CD4-positive, alpha-beta memory T cell (primary cell): ENCODE data around the gene CHST5. TPM values are rescaled to one million over a fixed set of nuclear protein-coding genes. Genes with fewer than 3 reads are reported as not detected.
A peak's percentile ranks its signal among the peaks of the same experiment; 100 is the strongest.
"Not testable (repeated sequence)": the region's sequence is repeated elsewhere in the genome, so short reads cannot be mapped to it uniquely, and the experiment has no call there.

Experiments
- CTCF ChIA-PET: fragments of 350-600 bp; sonication (Branson Sonifier 250); formaldehyde crosslinking; loops from one replicate; lab custom pipeline; 2021; ENCODE audit warnings: inconsistent platforms; ENCODE audit not compliant: partially characterized antibody; lab: Charles Lee
- POLR2A ChIA-PET: fragments of 350-600 bp; sonication (Branson Sonifier 250); formaldehyde crosslinking; loops from one replicate; lab custom pipeline; 2021; ENCODE audit not compliant: partially characterized antibody; lab: Charles Lee
- DNase-seq, 5 donors: peaks; one replicate each; pipeline versions ENCODE4 v3.0.0 to v3.0.0-alpha.2; 2020 to 2022; ENCODE audit warnings: mixed read lengths in 1 of 5
- H3K27ac ChIP-seq: one replicate; pipeline ENCODE4 v1.7.0; 2013; ENCODE audit warnings: low read depth, low read length
- H3K27me3 ChIP-seq: 2 replicates; pipeline ENCODE4 v1.7.0; 2013; ENCODE audit warnings: mild to moderate bottlenecking, low read length, moderate library complexity; ENCODE audit not compliant: insufficient read depth
- H3K36me3 ChIP-seq: 2 replicates; pipeline ENCODE4 v1.7.0; 2013; ENCODE audit warnings: mild to moderate bottlenecking, low read length, moderate library complexity; ENCODE audit not compliant: insufficient read depth
- H3K4me1 ChIP-seq: 2 replicates; pipeline ENCODE4 v1.7.0; 2013; ENCODE audit warnings: mild to moderate bottlenecking, low read length, moderate library complexity; ENCODE audit not compliant: insufficient read depth
- H3K4me3 ChIP-seq, 2 donors: one replicate each; pipeline ENCODE4 v1.7.0; 2013; ENCODE audit warnings: low read length in 2 of 2, mild to moderate bottlenecking in 1 of 2
- H3K9me3 ChIP-seq, 2 donors: one replicate each; pipeline ENCODE4 v1.7.0; 2013; ENCODE audit warnings: low read length in 2 of 2, control low read depth in 1 of 2; ENCODE audit not compliant: control insufficient read depth in 1 of 2
- H3K27ac Mint-ChIP-seq, 7 donors: one replicate each; pipeline ENCODE4 v1.8.0; 2020 to 2021; ENCODE audit warnings: mixed read lengths in 7 of 7, mild to moderate bottlenecking in 6 of 7, inconsistent platforms in 3 of 7, moderate library complexity in 3 of 7
- H3K27me3 Mint-ChIP-seq, 2 donors: one replicate each; pipeline ENCODE4 v1.8.0; 2020 to 2021; ENCODE audit warnings: mixed read lengths in 2 of 2
- H3K36me3 Mint-ChIP-seq, 2 donors: one replicate each; pipeline ENCODE4 v1.8.0; 2020 to 2021; ENCODE audit warnings: mixed read lengths in 2 of 2, inconsistent platforms in 1 of 2, mild to moderate bottlenecking in 1 of 2
- H3K4me1 Mint-ChIP-seq, 4 donors: one replicate each; pipeline ENCODE4 v1.8.0; 2020 to 2021; ENCODE audit warnings: mixed read lengths in 4 of 4, mild to moderate bottlenecking in 1 of 4
- H3K4me3 Mint-ChIP-seq, 8 donors: one replicate each; pipeline ENCODE4 v1.8.0; 2020 to 2021; ENCODE audit warnings: mixed read lengths in 8 of 8, mild to moderate bottlenecking in 7 of 8, moderate library complexity in 6 of 8, inconsistent platforms in 3 of 8
- H3K9me3 Mint-ChIP-seq, 8 donors: one replicate each; pipeline ENCODE4 v1.8.0; 2020 to 2021; ENCODE audit warnings: mixed read lengths in 8 of 8, mild to moderate bottlenecking in 5 of 8, inconsistent platforms in 3 of 8, moderate library complexity in 1 of 8
- intact Hi-C: fragments of 100-400 bp; cut with micrococcal nuclease; formaldehyde crosslinking; loops from one replicate; pipeline ENCODE4 v1.15.1; 2023
- polyA plus RNA-seq, 2 donors: library from polyadenylated mRNA; unstranded; fragments of 300-500 nt; fragmentation: Illumina TruSeq; gene quantifications; one replicate each; pipeline ENCODE4 v1.2.3, GENCODE V29; 2021
- total RNA-seq, 2 experiments: library from RNA; stranded (reverse); gene quantifications; one replicate each; pipeline ENCODE4 v1.2.3, GENCODE V29; 2021

The CHST5 gene
- total and polyA plus RNA-seq, 4 experiments from 2014 or later = not detected

DNA sequence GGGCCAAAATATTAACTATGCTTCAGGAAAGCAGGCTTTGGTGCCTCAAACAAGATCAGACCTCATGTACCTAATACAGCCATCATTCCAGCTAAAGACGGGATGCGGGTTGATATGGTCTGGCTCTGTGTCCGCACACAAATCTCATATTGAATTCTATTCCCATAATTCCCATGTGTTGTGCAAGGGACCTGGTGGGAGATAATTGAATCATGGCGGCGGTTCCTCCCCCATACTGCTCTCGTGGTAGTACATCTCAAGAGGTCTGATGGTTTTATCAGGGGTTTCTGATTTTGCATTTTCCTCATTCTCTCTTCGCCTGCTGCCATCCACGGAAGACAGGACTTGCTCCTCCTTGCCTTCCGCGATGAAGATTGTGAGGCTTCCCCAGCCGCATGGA lies 21.6 kb downstream of the CHST5 start:
- no peak overlapping the region for H3K27ac Mint-ChIP-seq

DNA sequence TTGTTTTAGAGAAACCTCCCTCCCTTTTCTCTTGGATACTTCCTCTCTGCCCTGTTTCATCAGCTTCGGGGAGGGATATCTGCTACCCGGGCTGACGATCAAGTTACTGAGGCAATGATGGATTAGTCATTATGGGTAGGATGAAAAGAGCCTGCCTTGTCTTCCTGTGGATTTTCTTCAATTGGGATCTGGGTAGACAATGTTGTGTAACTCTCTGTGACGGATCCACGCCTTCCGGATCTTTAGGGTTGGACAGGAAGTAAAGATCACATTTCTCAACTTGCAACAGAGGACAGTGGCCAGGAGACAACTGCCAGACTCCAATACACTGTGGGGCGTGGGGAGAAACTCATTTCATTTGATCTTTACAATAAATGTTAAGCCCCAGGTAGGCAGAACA lies 29.3 kb downstream of the CHST5 start:
- Histone ChIP-seq H3K9me3 (no peaks in the 10 kb centered on the region), H3K27me3 (no peaks in the 10 kb centered on the region), H3K4me1 (no peaks in the 10 kb centered on the region), H3K36me3 (no peaks in the 10 kb centered on the region), H3K4me3 (no peak overlapping the region), H3K27ac (no peak overlapping the region)
- H3K4me1 Mint-ChIP-seq = no peaks in the 10 kb centered on the region
- peaks cover 10 to 17% of the 10 kb centered on the region in 2 donors for H3K27me3 Mint-ChIP-seq
- no peak overlapping the region for H3K4me3 Mint-ChIP-seq
- no peaks in the 10 kb centered on the region for H3K9me3 Mint-ChIP-seq
- DNase-seq = no peak
- no peaks in the 10 kb centered on the region for H3K36me3 Mint-ChIP-seq
- no peak overlapping the region for H3K27ac Mint-ChIP-seq
- ChIA-PET CTCF (interaction anchor here (0.7 kb wide), 1 partner anchor 10 kb away, joined by 5 read pairs; no protein-coding TSS in a partner anchor), POLR2A (no interaction called here)
- intact Hi-C loops = no loop called here

More for the DNA sequence above, 21.6 kb downstream of the CHST5 start:
- Histone ChIP-seq H3K27ac (no peak overlapping the region), H3K27me3 (no peaks in the 10 kb centered on the region), H3K36me3 (no peaks in the 10 kb centered on the region), H3K4me3 (no peak overlapping the region), H3K4me1 (peaks cover 8% of the 10 kb centered on the region), H3K9me3 (no peaks in the 10 kb centered on the region)
- Mint-ChIP-seq H3K27me3 (no peaks in the 10 kb centered on the region), H3K36me3 (peaks cover 0 to 2% of the 10 kb centered on the region in 2 donors), H3K4me3 (no peak overlapping the region), H3K4me1 (peaks cover 9 to 21% (median 15%) of the 10 kb centered on the region in 4 donors), H3K9me3 (peaks cover 0 to 3% (median 0%) of the 10 kb centered on the region in 8 donors)
- POLR2A ChIA-PET = no interaction called here
- no peak for DNase-seq
- CTCF ChIA-PET = no interaction called here
- intact Hi-C loops = no loop called here

DNA sequence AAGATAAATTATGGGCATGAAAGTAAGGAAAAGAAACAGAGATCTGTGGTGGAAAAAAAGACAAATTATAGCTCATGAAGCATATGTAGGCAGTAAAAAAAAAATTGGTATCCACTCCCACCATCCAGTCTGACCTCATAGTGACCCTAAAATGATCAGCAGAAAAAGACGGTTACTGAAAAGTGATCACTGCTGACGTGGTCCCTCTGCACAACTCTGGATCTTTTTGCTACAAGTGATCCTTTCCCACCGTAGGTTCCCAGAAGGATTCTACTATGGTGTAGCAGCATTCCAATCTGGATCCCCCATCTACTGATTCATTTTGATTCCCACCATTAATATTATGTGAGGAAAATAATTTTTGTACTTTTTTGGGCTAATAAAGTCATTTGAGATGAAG lies 29.8 kb downstream of the CHST5 start:
- no peaks in the 10 kb centered on the region for H3K36me3 Mint-ChIP-seq
- H3K9me3 Mint-ChIP-seq = no peaks in the 10 kb centered on the region
- Histone ChIP-seq H3K4me1 (no peaks in the 10 kb centered on the region), H3K36me3 (no peaks in the 10 kb centered on the region), H3K27me3 (no peaks in the 10 kb centered on the region), H3K27ac (no peak overlapping the region), H3K9me3 (no peaks in the 10 kb centered on the region), H3K4me3 (no peak overlapping the region)
- intact Hi-C loops = no loop called here
- H3K27me3 Mint-ChIP-seq = peaks cover 10 to 17% of the 10 kb centered on the region in 2 donors
- ChIA-PET POLR2A (no interaction called here), CTCF (interaction anchor here (0.7 to 1.1 kb wide), 2 partner anchors 9 to 258 kb away, joined by 3 to 5 read pairs; no protein-coding TSS in a partner anchor)
- H3K4me1 Mint-ChIP-seq = no peaks in the 10 kb centered on the region
- H3K4me3 Mint-ChIP-seq = no peak overlapping the region
- H3K27ac Mint-ChIP-seq = no peak overlapping the region
- no peak for DNase-seq

DNA sequence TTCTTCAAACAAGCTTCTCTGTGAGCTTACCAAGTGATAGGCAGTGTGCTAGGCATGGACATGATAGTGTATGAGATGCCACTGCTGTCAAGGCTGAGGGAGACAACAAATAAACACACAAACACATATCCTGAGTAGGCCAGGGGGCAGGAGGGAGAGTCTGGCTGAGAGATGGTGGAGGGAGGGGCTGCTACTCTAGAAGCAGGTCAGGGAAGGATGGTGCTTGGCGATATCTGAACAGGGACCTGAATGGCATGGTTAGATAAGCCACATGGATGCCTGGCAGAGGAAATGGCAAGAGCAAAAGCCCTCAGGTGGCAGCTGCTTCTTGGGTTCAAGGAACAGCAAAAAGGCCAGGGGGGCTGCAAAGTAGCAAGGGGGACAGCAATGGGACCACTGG lies 32.1 kb downstream of the CHST5 start:
- peak overlapping the region in 1 of 7 donors; percentile 57 for H3K27ac Mint-ChIP-seq

DNA sequence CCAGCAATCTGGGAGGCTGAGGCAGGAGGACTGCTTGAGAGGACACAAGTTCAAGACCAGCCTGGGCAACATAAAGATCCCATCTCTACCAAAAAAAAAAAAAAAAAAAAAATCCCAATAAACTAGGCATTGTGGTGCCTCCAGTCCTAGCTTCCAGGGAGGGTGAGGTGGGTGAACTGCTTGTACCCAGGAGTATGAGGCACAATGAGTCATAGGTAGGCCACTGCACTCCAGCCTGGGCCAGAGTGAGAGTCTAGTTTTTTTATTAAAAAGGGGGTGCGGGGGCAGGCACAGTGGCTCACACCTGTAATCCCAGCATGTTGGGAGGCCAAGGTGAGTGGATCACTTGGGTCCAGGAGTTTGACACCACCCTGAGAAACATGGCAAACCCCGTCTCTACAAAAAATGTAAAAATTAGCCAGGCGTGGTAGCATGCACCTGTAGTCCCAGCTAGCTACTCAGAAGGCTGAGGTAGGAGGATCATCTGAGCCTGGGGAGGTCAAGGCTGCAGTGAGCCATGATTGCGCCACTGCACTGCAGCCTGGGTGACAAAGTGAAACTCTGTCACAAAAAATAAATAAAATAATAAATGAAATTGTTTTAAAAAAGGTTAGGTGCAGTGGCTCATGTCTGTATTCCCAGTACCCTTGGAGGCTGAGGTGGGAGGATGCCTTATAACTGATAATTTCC lies 32.8 kb downstream of the CHST5 start:
- H3K4me1 ChIP-seq = no peaks in the 10 kb centered on the region
- no peaks in the 10 kb centered on the region for H3K27me3 ChIP-seq
- no peaks in the 10 kb centered on the region for H3K36me3 ChIP-seq
- no peaks in the 10 kb centered on the region for H3K9me3 ChIP-seq
- CTCF ChIA-PET = interaction anchor here (0.8 to 1.6 kb wide), 3 partner anchors 14 to 31 kb away, joined by 4 to 6 read pairs (median 5); no protein-coding TSS in a partner anchor
- no peak overlapping the region for H3K4me3 ChIP-seq
- Mint-ChIP-seq H3K36me3 (no peaks in the 10 kb centered on the region), H3K27ac (no peak overlapping the region), H3K4me3 (no peak overlapping the region), H3K9me3 (no peaks in the 10 kb centered on the region), H3K27me3 (peaks cover 10 to 16% of the 10 kb centered on the region in 2 donors), H3K4me1 (no peaks in the 10 kb centered on the region)
- POLR2A ChIA-PET = no interaction called here
- no peak for DNase-seq
- no peak overlapping the region for H3K27ac ChIP-seq
- intact Hi-C loops = no loop called here

More for the DNA sequence above, 32.1 kb downstream of the CHST5 start:
- CTCF ChIA-PET = interaction anchor here (0.6 to 0.8 kb wide), 2 partner anchors 14 to 37 kb away, joined by 5 to 7 read pairs; no protein-coding TSS in a partner anchor
- Mint-ChIP-seq H3K9me3 (no peaks in the 10 kb centered on the region), H3K36me3 (no peaks in the 10 kb centered on the region), H3K27me3 (peaks cover 11 to 20% of the 10 kb centered on the region in 2 donors), H3K4me3 (no peak overlapping the region), H3K4me1 (no peaks in the 10 kb centered on the region)
- Histone ChIP-seq H3K36me3 (no peaks in the 10 kb centered on the region), H3K9me3 (no peaks in the 10 kb centered on the region), H3K27me3 (no peaks in the 10 kb centered on the region), H3K4me3 (no peak overlapping the region), H3K4me1 (no peaks in the 10 kb centered on the region), H3K27ac (no peak overlapping the region)
- DNase-seq = no peak
- POLR2A ChIA-PET = no interaction called here
- intact Hi-C loops = no loop called here

DNA sequence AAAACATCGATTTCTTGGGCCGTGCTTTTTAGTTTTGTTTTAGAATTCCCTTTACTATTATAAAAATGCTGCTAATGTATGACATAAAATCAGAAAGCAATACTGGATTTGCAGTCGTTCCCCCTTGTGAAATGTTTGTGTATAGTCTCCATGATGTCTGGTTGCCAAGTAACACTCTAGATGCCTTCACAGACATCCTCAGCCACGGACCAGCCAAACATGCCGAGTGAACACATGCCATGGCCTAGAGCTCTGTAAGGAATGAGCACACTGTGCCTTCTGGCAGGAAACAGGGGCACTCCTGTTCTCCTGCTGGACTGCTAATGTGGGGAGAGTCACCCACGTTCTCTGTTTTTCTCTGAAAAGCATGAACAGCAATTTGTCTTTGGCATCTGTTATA lies 34.1 kb downstream of the CHST5 start:
- H3K36me3 ChIP-seq, H3K4me1 ChIP-seq, H3K9me3 ChIP-seq, H3K4me3 ChIP-seq, H3K27ac Mint-ChIP-seq, DNase-seq, H3K27ac ChIP-seq, H3K27me3 ChIP-seq, H3K36me3 Mint-ChIP-seq, H3K4me3 Mint-ChIP-seq, H3K9me3 Mint-ChIP-seq, POLR2A ChIA-PET, intact Hi-C loops, H3K4me1 Mint-ChIP-seq: not testable (repeated sequence)
- H3K27me3 Mint-ChIP-seq = peaks cover 6 to 11% of the 10 kb centered on the region in 2 donors
- CTCF ChIA-PET = interaction anchor here (1.6 kb wide), 1 partner anchor 15 kb away, joined by 6 read pairs; no protein-coding TSS in a partner anchor

DNA sequence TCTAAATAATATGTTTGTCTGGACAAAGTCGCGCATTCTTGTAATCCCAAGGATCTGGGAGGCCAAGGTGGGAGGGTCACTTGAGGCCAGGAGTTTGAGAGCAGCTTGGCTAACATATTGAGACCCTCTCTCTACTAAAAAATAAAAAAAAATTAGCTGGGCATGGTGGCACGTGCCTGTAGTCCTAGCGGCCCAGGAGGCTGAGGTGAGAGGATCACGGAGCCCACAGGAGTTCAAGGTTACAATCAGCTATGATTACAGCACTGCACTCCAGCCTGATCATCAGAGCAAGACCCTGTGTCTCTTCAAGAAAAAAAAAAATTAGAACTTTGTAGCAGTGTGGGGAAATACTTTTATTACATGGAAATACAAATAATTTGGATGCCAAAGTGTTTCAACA lies 34.5 kb downstream of the CHST5 start:
- DNase-seq = no peak
- Histone ChIP-seq H3K27ac (no peak overlapping the region), H3K4me3 (no peak overlapping the region), H3K36me3 (no peaks in the 10 kb centered on the region), H3K4me1 (no peaks in the 10 kb centered on the region), H3K9me3 (no peaks in the 10 kb centered on the region), H3K27me3 (no peaks in the 10 kb centered on the region)
- intact Hi-C loops = no loop called here
- Mint-ChIP-seq H3K27ac (no peak overlapping the region), H3K4me3 (no peak overlapping the region), H3K36me3 (no peaks in the 10 kb centered on the region), H3K9me3 (no peaks in the 10 kb centered on the region), H3K27me3 (peaks cover 9 to 11% of the 10 kb centered on the region in 2 donors), H3K4me1 (no peaks in the 10 kb centered on the region)
- POLR2A ChIA-PET = no interaction called here
- CTCF ChIA-PET = no interaction called here
